DOHH2 (cell line): ENCODE data around the gene RPS5.

Experiments used
- EZH2phosphoT487 ChIP-seq: fragments of 200-600 bp; sonication (generic); IDR thresholded peaks from 2 replicates; pipeline ENCODE4 v1.6.1; 2017; ENCODE audit warnings: borderline replicate concordance, mild to moderate bottlenecking, antibody characterized with exemption, low read length, moderate library complexity, mixed read lengths
- TF ChIP-seq, protein P1 (sequence below): fragments of 200-600 bp; sonication (generic); IDR thresholded peaks from one replicate; pipeline ENCODE4 v1.5.1; 2014; ENCODE audit warnings: antibody characterized with exemption, mild to moderate bottlenecking, low read depth, low read length; ENCODE audit not compliant: poor library complexity, severe bottlenecking

DNA sequence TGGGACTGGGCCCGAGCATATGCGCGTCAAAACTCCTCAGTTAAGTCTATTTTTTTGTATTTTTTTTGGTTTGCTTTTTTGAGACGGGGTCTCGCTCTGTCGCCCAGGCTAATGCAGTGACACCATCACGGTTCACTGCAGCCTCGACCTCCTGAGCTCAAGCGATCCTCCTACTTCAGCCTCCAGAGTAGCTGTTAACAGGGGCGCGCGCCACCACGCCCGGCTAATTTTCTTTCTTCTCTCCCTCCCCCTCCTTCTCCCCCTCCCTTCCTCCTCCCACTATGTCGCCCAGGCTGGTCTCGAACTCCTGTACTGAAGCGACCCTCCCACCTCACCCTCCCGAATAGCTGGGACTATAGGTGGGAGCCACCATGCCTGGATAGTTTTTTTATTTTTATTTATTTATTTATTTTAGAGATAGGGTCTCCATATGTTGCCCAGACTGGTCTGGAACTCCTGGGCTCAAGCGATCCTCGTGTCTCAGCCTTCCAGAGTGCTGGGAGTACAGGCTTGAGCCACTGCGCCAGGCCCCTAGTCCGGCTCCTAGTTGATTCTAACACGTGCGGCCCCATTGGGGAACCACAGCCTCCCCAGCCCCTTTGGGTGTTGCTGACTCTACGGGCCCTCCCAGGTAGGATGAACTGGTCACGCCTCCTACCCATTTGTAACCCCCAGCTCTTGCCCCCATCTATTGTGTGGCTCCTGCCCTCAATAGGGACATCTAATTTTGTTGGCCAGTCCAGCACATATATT lies 5.4 kb upstream of the RPS5 start:
- TF ChIP-seq, protein P1, sequence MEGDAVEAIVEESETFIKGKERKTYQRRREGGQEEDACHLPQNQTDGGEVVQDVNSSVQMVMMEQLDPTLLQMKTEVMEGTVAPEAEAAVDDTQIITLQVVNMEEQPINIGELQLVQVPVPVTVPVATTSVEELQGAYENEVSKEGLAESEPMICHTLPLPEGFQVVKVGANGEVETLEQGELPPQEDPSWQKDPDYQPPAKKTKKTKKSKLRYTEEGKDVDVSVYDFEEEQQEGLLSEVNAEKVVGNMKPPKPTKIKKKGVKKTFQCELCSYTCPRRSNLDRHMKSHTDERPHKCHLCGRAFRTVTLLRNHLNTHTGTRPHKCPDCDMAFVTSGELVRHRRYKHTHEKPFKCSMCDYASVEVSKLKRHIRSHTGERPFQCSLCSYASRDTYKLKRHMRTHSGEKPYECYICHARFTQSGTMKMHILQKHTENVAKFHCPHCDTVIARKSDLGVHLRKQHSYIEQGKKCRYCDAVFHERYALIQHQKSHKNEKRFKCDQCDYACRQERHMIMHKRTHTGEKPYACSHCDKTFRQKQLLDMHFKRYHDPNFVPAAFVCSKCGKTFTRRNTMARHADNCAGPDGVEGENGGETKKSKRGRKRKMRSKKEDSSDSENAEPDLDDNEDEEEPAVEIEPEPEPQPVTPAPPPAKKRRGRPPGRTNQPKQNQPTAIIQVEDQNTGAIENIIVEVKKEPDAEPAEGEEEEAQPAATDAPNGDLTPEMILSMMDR = no peak
- no peak for TF ChIP-seq EZH2phosphoT487
